Aorta (tissue), 5 donors: ENCODE measurements around the gene MAST4. TPM values are rescaled to one million over a fixed set of nuclear protein-coding genes. Genes with fewer than 3 reads are reported as not detected.

Experiments
- ATAC-seq: fragments of 200-7000 bp; cut with Tn5 transposase; one replicate; pipeline ENCODE4 v1.9.1; 2022; ENCODE audit warnings: moderate library complexity; ENCODE audit not compliant: low FRiP score
- DNase-seq, 2 donors: peaks; one replicate each; pipeline ENCODE4 v3.0.0-alpha.2; 2020
- H3K27ac ChIP-seq, 2 donors: one replicate each; pipeline ENCODE4 v1.5.1; 2013; ENCODE audit warnings: low read length in 2 of 2, mild to moderate bottlenecking in 2 of 2, moderate library complexity in 2 of 2, control low read depth in 1 of 2, inconsistent platforms in 1 of 2, low read depth in 1 of 2
- H3K27me3 ChIP-seq, 2 donors: one replicate each; pipeline ENCODE4 v1.6.1; 2013; ENCODE audit warnings: control low read depth in 1 of 2, low read length in 1 of 2, mild to moderate bottlenecking in 1 of 2, moderate library complexity in 1 of 2; ENCODE audit not compliant: insufficient read depth in 2 of 2, control insufficient read depth in 1 of 2
- H3K36me3 ChIP-seq, 2 donors: one replicate each; pipeline ENCODE4 v1.6.1; 2013; ENCODE audit warnings: control low read depth in 1 of 2, low read length in 1 of 2, mild to moderate bottlenecking in 1 of 2; ENCODE audit not compliant: insufficient read depth in 2 of 2, control insufficient read depth in 1 of 2
- H3K4me1 ChIP-seq, 2 donors: one replicate each; pipeline ENCODE4 v1.6.1; 2013; ENCODE audit warnings: low read length in 2 of 2, control low read depth in 1 of 2, mild to moderate bottlenecking in 1 of 2, moderate library complexity in 1 of 2; ENCODE audit not compliant: insufficient read depth in 2 of 2, control insufficient read depth in 1 of 2
- H3K4me3 ChIP-seq, 2 donors: one replicate each; pipeline ENCODE4 v1.5.1; 2013; ENCODE audit warnings: low read length in 2 of 2, control low read depth in 1 of 2, mild to moderate bottlenecking in 1 of 2
- H3K9me3 ChIP-seq: one replicate; pipeline ENCODE4 v1.6.1; 2013; ENCODE audit warnings: mild to moderate bottlenecking, low read length; ENCODE audit not compliant: control insufficient read depth
- WGBS, 2 donors: extraction: QIAGEN DNeasy Blood & Tissue Kit; methylation state at CpG; one replicate each; pipeline ENCODE4 v1.1.7; 2013; 5-methylcytosine and 5-hydroxymethylcytosine counted together
- intact Hi-C, 2 donors: fragments of 100-400 bp; cut with DNase I; formaldehyde crosslinking; loops; one replicate each; pipeline versions ENCODE4 v1.14.2 to v1.15.0; 2022
- polyA plus RNA-seq, 2 donors: library from polyadenylated mRNA; stranded (reverse); fragments of 200-250 nt; gene quantifications; one replicate each; pipeline ENCODE4 v1.2.3, GENCODE V29; 2013
- total RNA-seq, 2 donors: library from RNA; stranded (reverse); fragmentation: NEBNext Ultra II Directional; extraction: Animal tissue kit (Norgen Biotek cat#: 25700); gene quantifications; one replicate each; pipeline ENCODE4 v1.2.1, GENCODE V29; 2021
- donor health status: healthy with polysubstance abuse.
- donor health status: Bipolar disorder and iron deficiency.
- donor health status: DM: no; HTN: no; CAD: no.
- donor health status: DM: no; HTN: no; CAD: no.
- donor health status: DM: yes; HTN: yes; CAD: no.

MAST4 gene
- total and polyA plus RNA-seq, 4 donors: 2.4 to 66.5 (median 24.9) TPM

DNA sequence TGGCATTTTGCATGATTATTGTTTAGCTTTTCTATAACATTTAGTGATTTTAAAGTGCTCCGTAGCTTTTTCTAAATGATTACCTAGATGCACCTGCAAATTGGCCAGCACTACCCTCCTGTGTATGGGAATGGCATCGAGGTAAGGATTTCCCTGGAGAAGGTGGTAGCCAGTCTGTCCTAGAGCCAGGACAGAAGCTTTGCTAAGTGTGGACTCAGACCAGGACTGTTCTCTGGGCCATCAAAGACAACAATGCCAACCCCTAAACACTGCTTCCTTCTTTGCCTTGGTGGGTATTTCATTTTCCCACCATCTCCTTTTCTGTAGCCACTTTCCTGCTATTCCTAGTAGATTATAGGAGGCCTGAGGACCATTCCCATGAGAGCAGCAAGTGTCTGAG lies 547.4 kb downstream of the MAST4 start:
- DNase-seq (no peak), ATAC-seq (no peak)
- Histone ChIP-seq H3K4me1 (peaks cover 0 to 2% of the 10 kb centered on the region in 2 donors), H3K4me3 (no peak overlapping the region), H3K36me3 (peaks cover 16 to 21% of the 10 kb centered on the region in 2 donors), H3K27me3 (no peaks in the 10 kb centered on the region), H3K27ac (no peak overlapping the region), H3K9me3 (no peaks in the 10 kb centered on the region)
- WGBS, 2 donors: 91 to 97% methylated on average over 2 of the region's 2 CpGs
- intact Hi-C loops: no loop called here

GRCh38 chr5:67144183-67144639 lies 548.0 kb downstream of the MAST4 start:
- DNase-seq: no peak
- intact Hi-C loops: no loop called here
- Histone ChIP-seq H3K4me1 (peaks cover 0 to 2% of the 10 kb centered on the region in 2 donors), H3K27me3 (no peaks in the 10 kb centered on the region), H3K36me3 (peaks cover 16 to 19% of the 10 kb centered on the region in 2 donors), H3K27ac (no peak overlapping the region), H3K9me3 (no peaks in the 10 kb centered on the region), H3K4me3 (no peak overlapping the region)
- 87 to 92% methylated on average over 2 of the region's 2 CpGs for WGBS, 2 donors
- ATAC-seq: no peak

DNA sequence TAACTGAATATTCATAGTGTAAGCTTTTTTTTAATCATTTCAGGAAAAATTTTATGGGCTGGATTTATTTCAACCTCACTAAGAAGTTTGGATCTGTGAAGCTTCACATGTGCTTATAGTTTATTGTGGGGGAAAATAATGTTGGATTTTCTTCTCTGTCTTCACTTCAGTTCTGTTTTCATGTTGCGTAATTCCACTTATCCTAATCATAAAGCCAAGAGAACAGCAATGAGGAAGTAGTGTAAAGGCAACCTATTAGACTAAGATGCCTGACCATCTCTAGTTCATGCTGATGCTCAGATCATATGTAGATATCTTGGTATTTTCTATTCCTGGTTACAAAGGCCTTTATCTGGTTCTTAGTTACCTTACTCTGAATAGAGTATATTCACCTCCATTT lies 550.4 kb downstream of the MAST4 start:
- no peak overlapping the region for H3K4me3 ChIP-seq
- no peak for ATAC-seq
- DNase-seq: no peak
- H3K9me3 ChIP-seq: no peaks in the 10 kb centered on the region
- H3K27ac ChIP-seq: no peak overlapping the region
- H3K27me3 ChIP-seq: no peaks in the 10 kb centered on the region
- intact Hi-C loops: no loop called here
- peaks cover 17 to 21% of the 10 kb centered on the region in 2 donors for H3K36me3 ChIP-seq
- peaks cover 0 to 2% of the 10 kb centered on the region in 2 donors for H3K4me1 ChIP-seq
- 89 to 93% methylated on average over 1 of the region's 1 CpG for WGBS, 2 donors

DNA sequence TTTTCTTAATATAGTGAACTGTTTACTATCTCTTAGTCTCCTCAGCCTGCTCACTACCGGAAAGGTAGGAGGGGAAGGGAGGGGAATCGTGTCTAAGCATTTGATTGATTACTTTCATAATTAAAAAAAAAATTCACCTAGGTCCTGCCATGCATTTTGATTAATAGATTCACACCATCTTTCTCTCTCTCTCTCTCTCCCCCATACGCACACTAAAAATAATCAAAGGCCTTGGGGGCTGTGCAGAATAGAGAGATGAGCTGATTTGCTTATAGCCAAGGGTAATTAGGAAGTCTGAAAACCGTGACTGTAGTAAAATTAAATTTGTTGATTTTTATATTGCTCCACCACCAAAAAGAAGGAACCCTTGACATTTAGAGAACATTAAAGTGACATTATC lies 550.8 kb downstream of the MAST4 start:
- H3K27me3 ChIP-seq: no peaks in the 10 kb centered on the region
- H3K27ac ChIP-seq: no peak overlapping the region
- no peak overlapping the region for H3K4me3 ChIP-seq
- H3K36me3 ChIP-seq: peaks cover 17 to 21% of the 10 kb centered on the region in 2 donors
- WGBS, 2 donors: 85 to 92% methylated on average over 4 of the region's 4 CpGs
- ATAC-seq (no peak), DNase-seq (no peak)
- H3K9me3 ChIP-seq: no peaks in the 10 kb centered on the region
- intact Hi-C loops: no loop called here
- peaks cover 0 to 2% of the 10 kb centered on the region in 2 donors for H3K4me1 ChIP-seq

DNA sequence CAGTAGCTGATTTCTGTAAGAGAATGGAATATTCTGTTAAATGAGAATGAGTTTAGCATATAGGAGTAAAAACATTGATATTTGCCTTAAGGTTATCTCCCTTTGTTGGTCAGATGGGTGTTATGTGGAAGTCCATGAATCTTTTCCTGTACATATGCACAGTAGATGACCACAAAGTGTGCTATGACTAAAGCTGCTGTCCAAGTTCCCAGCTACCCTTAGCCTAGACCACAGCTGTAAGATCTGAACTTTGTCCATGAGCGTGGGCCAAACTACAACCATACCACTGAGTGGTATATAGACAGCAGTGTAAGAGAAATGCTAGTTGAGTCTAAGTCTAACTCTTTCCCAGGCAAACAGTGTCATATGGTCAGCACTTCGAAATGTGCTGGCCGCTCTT lies 551.6 kb downstream of the MAST4 start:
- intact Hi-C loops: no loop called here
- Histone ChIP-seq H3K27ac (no peak overlapping the region), H3K4me1 (peaks cover 0 to 2% of the 10 kb centered on the region in 2 donors), H3K9me3 (no peaks in the 10 kb centered on the region), H3K4me3 (no peak overlapping the region), H3K36me3 (peaks cover 17 to 23% of the 10 kb centered on the region in 2 donors), H3K27me3 (no peaks in the 10 kb centered on the region)
- WGBS, 2 donors: 95 to 99% methylated on average over 3 of the region's 3 CpGs
- no peak for ATAC-seq
- no peak for DNase-seq

DNA sequence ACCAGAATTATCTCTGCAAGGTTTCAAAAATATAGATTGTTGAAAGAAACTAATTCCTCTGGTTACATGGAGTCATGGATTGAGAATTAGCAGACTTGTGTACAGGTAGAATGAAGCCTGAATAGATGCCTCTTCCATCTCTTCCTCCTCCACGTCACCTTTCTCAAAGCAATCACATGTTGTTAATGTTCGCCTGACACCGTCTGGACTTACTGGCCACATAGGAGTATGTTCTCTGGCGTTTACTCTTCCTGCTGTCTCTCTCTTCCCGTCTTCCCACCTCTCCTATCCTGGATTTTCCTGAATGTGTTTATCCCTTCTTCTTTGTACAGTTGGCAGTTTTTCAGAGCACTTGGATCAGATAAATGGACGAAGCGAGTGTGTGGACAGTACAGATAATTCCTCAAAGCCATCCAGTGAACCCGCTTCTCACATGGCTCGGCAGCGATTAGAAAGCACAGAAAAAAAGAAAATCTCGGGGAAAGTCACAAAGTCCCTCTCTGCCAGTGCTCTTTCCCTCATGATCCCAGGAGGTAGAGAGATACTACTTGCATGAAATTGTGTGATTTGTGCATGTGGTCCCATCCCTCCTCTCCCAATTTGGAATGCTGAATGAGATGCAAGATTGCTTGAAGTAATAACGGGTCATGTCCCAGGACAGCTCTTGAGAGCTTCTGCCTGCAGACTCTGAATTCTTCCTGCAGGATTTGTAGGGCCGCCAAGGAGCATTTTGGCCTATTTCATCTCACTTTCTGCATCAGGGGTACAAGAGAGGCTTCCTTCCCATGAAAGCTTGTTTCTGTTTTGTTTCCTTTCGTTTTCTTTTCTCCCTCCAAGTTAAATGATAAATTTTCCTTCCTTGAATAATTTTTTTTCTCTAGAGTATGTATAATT lies 553.1 kb downstream of the MAST4 start:
- 80 to 81% methylated on average over 14 of the region's 14 CpGs for WGBS, 2 donors
- no peak for ATAC-seq
- intact Hi-C loops: no loop called here

GRCh38 chr5:67149951-67150523 lies 553.8 kb downstream of the MAST4 start:
- intact Hi-C loops: no loop called here
- WGBS, 2 donors: 79 to 91% methylated on average over 1 of the region's 1 CpG
- H3K4me3 ChIP-seq: no peak overlapping the region
- H3K36me3 ChIP-seq: peaks cover 8 to 19% of the 10 kb centered on the region in 2 donors
- no peaks in the 10 kb centered on the region for H3K9me3 ChIP-seq
- no peak for DNase-seq
- H3K27me3 ChIP-seq: no peaks in the 10 kb centered on the region
- ATAC-seq: peak; percentile 50
- H3K27ac ChIP-seq: no peak overlapping the region
- H3K4me1 ChIP-seq: peaks cover 0 to 2% of the 10 kb centered on the region in 2 donors

More for the DNA sequence above, 553.1 kb downstream of the MAST4 start:
- Histone ChIP-seq H3K27ac (no peak overlapping the region), H3K4me3 (no peak overlapping the region), H3K4me1 (peaks cover 0 to 2% of the 10 kb centered on the region in 2 donors), H3K9me3 (no peaks in the 10 kb centered on the region), H3K27me3 (no peaks in the 10 kb centered on the region), H3K36me3 (peaks cover 12 to 14% of the 10 kb centered on the region in 2 donors)
- no peak for DNase-seq

GRCh38 chr5:67152400-67152799 lies 556.2 kb downstream of the MAST4 start:
- ATAC-seq (no peak), DNase-seq (no peak)
- Histone ChIP-seq H3K27me3 (no peaks in the 10 kb centered on the region), H3K27ac (no peak overlapping the region), H3K4me3 (no peak overlapping the region), H3K9me3 (no peaks in the 10 kb centered on the region), H3K36me3 (peaks cover 2 to 13% of the 10 kb centered on the region in 2 donors), H3K4me1 (peaks cover 0 to 2% of the 10 kb centered on the region in 2 donors)
- WGBS, 2 donors: 88% methylated on average over 6 of the region's 6 CpGs
- intact Hi-C loops: no loop called here
